Mesothelial cell of epicardium (in vitro differentiated cells): ENCODE data around the gene KLRK1. TPM values are rescaled to one million over a fixed set of nuclear protein-coding genes. Genes with fewer than 3 reads are reported as not detected.
"Not testable (repeated sequence)": the region's sequence is repeated elsewhere in the genome, so short reads cannot be mapped to it uniquely, and the experiment has no call there.

Experiments used
- DNase-seq, 2 experiments: peaks; one replicate each; pipeline ENCODE4 v3.0.0; 2021; ENCODE audit warnings: low spot score in 2 of 2; ENCODE audit not compliant: unreplicated experiment in 2 of 2
- H3K27ac Mint-ChIP-seq: 2 replicates; pipeline ENCODE4 v1.8.0; 2021; ENCODE audit warnings: mixed read lengths
- H3K27me3 Mint-ChIP-seq: 2 replicates; pipeline ENCODE4 v1.8.0; 2021; ENCODE audit warnings: low read depth, mixed read lengths
- H3K36me3 Mint-ChIP-seq: 2 replicates; pipeline ENCODE4 v1.8.0; 2021; ENCODE audit warnings: mixed read lengths
- H3K4me1 Mint-ChIP-seq: 2 replicates; pipeline ENCODE4 v1.8.0; 2021; ENCODE audit warnings: mixed read lengths
- H3K4me3 Mint-ChIP-seq: 2 replicates; pipeline ENCODE4 v1.8.0; 2021; ENCODE audit warnings: mild to moderate bottlenecking, moderate library complexity, mixed read lengths
- H3K9me3 Mint-ChIP-seq: 2 replicates; pipeline ENCODE4 v1.8.0; 2021; ENCODE audit warnings: mixed read lengths
- total RNA-seq: library from RNA; stranded (reverse); gene quantifications from 3 replicates; pipeline ENCODE4 v1.2.1, GENCODE V29; 2021
- TF ChIP-seq, protein P1 (sequence below): fragments of 200-600 bp; sonication (generic); IDR thresholded peaks from one replicate; pipeline ENCODE4 v1.5.0; 2021; ENCODE audit warnings: antibody characterized with exemption; ENCODE audit not compliant: unreplicated experiment

KLRK1 gene
- total RNA-seq, 1 donor from 2014 or later, result not detected

- no peaks in the 10 kb centered on the region for H3K27me3 Mint-ChIP-seq
- H3K27ac Mint-ChIP-seq, result no peak overlapping the region
- TF ChIP-seq, protein P1, sequence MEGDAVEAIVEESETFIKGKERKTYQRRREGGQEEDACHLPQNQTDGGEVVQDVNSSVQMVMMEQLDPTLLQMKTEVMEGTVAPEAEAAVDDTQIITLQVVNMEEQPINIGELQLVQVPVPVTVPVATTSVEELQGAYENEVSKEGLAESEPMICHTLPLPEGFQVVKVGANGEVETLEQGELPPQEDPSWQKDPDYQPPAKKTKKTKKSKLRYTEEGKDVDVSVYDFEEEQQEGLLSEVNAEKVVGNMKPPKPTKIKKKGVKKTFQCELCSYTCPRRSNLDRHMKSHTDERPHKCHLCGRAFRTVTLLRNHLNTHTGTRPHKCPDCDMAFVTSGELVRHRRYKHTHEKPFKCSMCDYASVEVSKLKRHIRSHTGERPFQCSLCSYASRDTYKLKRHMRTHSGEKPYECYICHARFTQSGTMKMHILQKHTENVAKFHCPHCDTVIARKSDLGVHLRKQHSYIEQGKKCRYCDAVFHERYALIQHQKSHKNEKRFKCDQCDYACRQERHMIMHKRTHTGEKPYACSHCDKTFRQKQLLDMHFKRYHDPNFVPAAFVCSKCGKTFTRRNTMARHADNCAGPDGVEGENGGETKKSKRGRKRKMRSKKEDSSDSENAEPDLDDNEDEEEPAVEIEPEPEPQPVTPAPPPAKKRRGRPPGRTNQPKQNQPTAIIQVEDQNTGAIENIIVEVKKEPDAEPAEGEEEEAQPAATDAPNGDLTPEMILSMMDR, result no peak
- peaks cover 38% of the 10 kb centered on the region for H3K36me3 Mint-ChIP-seq
- no peak for DNase-seq
- H3K4me1 Mint-ChIP-seq, result peaks cover 23% of the 10 kb centered on the region
- peaks cover 3% of the 10 kb centered on the region for H3K9me3 Mint-ChIP-seq
- no peak overlapping the region for H3K4me3 Mint-ChIP-seq
Observed at GRCh38 chr12:10374624-10375018, 15.2 kb downstream of the KLRK1 start.

DNA sequence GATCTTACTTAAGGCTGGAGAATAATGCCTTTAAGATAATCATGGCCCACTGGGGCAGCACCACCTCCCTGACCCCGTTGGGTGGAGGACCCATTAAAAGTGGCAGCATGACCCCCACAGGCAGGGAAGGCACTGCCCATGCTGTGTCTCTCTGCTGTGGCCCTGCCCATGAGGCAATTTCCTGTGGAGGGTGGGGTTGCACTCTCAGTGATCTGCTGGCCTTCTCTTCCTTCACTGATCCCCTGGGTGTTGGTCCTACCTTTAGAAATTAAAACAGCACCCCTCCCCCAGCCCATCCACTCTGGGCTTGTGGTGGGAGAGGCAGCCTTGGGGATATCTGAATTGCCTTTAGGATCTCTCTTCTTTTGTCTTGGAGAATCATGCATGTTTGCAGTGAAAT lies 17.3 kb downstream of the KLRK1 start:
- H3K36me3 Mint-ChIP-seq, result peaks cover 45% of the 10 kb centered on the region
- no peaks in the 10 kb centered on the region for H3K27me3 Mint-ChIP-seq
- H3K4me1 Mint-ChIP-seq, result peaks cover 32% of the 10 kb centered on the region
- no peak overlapping the region for H3K4me3 Mint-ChIP-seq
- peaks cover 8% of the 10 kb centered on the region for H3K9me3 Mint-ChIP-seq
- no peak for DNase-seq
- peak overlapping the region; percentile 4 for H3K27ac Mint-ChIP-seq
- TF ChIP-seq, protein P1, result no peak

DNA sequence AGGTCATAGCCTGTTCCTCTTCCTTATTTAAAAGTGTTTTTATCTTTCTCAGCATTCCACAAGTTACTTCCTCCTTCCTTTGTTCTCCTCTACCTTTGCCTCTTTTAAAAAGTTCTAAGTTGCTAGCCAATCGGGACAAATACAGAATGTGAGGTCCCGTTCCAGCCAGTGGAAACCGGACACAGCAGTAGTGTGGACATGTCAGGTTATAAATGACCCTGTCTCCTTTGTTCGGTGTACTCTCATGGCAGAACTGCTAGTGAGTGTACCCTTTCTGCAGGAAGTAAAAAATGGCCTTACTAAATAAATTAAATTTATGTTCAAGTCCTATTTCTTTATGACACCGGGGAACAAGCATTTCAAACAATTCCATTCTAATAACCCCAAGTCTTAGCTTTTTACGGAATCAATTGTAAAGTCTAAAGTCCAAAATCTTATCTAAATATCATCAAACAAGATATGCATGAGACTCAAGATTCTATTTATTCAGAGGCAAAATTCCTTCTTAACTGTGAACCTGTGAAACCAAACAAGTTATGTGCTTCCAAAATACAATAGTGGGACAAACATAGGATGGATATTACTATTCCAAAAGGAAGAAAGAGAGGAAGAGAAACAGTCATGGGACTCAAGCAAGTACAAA lies 17.8 kb downstream of the KLRK1 start:
- H3K27me3 Mint-ChIP-seq, DNase-seq, H3K9me3 Mint-ChIP-seq, H3K4me3 Mint-ChIP-seq: not testable (repeated sequence)
- Mint-ChIP-seq H3K36me3 (peaks cover 46% of the 10 kb centered on the region), H3K4me1 (peaks cover 32% of the 10 kb centered on the region), H3K27ac (peak overlapping the region; percentile 92)

GRCh38 chr12:10369557-10370415 lies 20.1 kb downstream of the KLRK1 start:
- peaks cover 32% of the 10 kb centered on the region for H3K4me1 Mint-ChIP-seq
- H3K9me3 Mint-ChIP-seq, result peaks cover 4% of the 10 kb centered on the region
- H3K27me3 Mint-ChIP-seq, result no peaks in the 10 kb centered on the region
- no peak for DNase-seq
- H3K27ac Mint-ChIP-seq, result peak overlapping the region; percentile 41
- H3K4me3 Mint-ChIP-seq, result no peak overlapping the region
- TF ChIP-seq, protein P1, result no peak
- H3K36me3 Mint-ChIP-seq, result peaks cover 37% of the 10 kb centered on the region

DNA sequence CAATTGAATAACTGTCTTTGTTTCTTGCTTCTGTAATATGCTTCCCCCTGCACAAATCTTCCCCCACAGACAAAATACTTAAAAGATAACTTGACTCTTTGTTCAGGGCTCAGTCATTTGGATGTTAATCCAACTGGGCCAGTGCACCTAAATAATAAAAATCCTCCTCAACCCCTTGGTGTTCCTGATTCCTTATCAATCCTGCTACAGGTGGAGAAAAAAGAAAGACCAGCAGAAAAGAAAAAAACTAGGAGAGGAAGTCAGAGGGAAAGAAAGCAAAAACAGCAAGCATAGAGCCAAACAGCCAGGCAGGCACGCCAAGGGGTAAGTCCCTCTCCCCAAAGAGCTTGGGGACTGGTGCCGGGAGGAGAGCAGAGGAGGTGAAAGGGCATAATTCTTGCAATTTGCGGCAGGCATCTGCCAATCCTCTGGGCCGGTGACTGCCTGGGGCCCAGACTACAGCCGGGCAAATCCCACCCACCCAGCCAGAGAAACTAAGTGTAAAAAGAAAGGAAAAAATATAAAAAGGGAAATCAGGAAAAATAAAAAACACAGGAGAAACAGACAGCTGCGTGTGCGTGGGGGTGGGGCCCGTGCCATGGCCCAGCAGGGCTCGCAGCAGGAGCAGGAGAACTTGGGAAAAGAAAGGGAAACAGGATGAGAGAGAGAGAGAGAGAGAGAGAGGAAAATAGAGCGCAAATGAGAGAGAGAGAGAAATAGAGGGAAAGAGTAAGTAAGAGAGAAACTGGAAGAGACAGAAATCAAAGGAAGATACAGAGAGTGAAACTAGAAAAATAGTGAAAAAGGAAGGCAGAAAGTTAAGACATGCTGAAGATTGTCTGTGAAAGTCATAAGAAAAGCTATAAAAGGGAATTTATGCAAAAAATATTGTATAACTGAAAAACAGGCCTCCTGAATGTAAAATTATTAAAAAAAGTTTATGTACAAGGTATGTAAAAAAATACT lies 21.4 kb downstream of the KLRK1 start:
- Mint-ChIP-seq H3K9me3 (peaks cover 4% of the 10 kb centered on the region), H3K27ac (peak overlapping the region; percentile 74), H3K4me3 (no peak overlapping the region), H3K36me3 (peaks cover 31% of the 10 kb centered on the region), H3K27me3 (no peaks in the 10 kb centered on the region), H3K4me1 (peaks cover 32% of the 10 kb centered on the region)
- no peak for DNase-seq
- TF ChIP-seq, protein P1, result no peak

DNA sequence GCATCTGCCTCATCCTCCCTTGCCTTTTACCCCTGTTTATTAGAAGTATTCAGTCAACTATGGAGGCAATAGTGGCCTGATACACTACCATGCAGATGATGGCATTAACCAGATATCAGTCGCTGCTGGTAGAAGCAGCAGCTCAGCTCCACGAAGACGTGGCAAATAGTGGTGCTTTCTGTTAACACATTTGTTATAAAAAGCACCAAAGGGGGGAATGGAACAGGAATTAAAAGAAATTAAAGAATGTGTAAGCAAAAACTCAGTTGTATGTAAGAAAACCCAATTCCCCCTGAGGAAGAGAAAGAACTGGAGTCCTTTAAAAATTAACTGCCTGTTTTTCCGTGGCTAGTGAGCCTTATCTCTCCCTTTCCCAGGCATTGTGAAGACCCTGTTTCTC lies 22.1 kb downstream of the KLRK1 start:
- H3K4me1 Mint-ChIP-seq, result peaks cover 29% of the 10 kb centered on the region
- H3K27me3 Mint-ChIP-seq, H3K4me3 Mint-ChIP-seq, DNase-seq, H3K9me3 Mint-ChIP-seq: not testable (repeated sequence)
- peak overlapping the region; percentile 74 for H3K27ac Mint-ChIP-seq
- H3K36me3 Mint-ChIP-seq, result peaks cover 31% of the 10 kb centered on the region
